ENCODE measurements around the gene C11orf86. TPM values are rescaled to one million over a fixed set of nuclear protein-coding genes. Genes with fewer than 3 reads are reported as not detected.

Gene C11orf86
- total RNA-seq, 1 experiment from 2014 or later, result 0.25 TPM

GRCh38 chr11:66973956-66974580 lies 1.0 kb upstream of the C11orf86 start (continued):
- TF ChIP-seq CTCF (IDR thresholded peaks at IDR 0.05 in 2 of 3, conservative IDR thresholded peaks at IDR 0.05 in 1 of 3; ENCODE audit: borderline replicate concordance in 1 of 3, insufficient read depth in 1 of 3, low read depth in 2 of 3, low read length in 2 of 3), result no peak
- TF ChIP-seq SP1 (IDR thresholded peaks at IDR 0.05; ENCODE audit: low read depth), result no peak
- no peak for TF ChIP-seq EZH2 (IDR thresholded peaks at IDR 0.05)
- TF ChIP-seq SRF (IDR thresholded peaks at IDR 0.05; ENCODE audit: low read depth), result no peak
- TF ChIP-seq ZFX (IDR thresholded peaks at IDR 0.05), result no peak
- no peak for TF ChIP-seq POLR2A (IDR thresholded peaks at IDR 0.05; ENCODE audit: borderline replicate concordance, extremely low read depth, insufficient read depth, insufficient read length)
- TF ChIP-seq CEBPB (IDR thresholded peaks at IDR 0.05; ENCODE audit: low read depth), result no peak
- no peak for TF ChIP-seq YY1 (IDR thresholded peaks at IDR 0.05; ENCODE audit: extremely low read depth, insufficient replicate concordance, low read depth, low read length)
- no peak for TF ChIP-seq JUND (IDR thresholded peaks at IDR 0.05)

- H3K4me3 ChIP-seq (replicated peaks in 1 of 2; ENCODE audit: low read depth in 1 of 2, low read length in 2 of 2), result no peak overlapping the region
- TF ChIP-seq ZFX (IDR thresholded peaks at IDR 0.05) (no peak), POLR2AphosphoS5 (IDR thresholded peaks at IDR 0.05; ENCODE audit: low read depth, low read length) (no peak), POLR2A (IDR thresholded peaks at IDR 0.05; ENCODE audit: borderline replicate concordance, extremely low read depth, insufficient read depth, insufficient read length) (no peak), CBX3 (IDR thresholded peaks at IDR 0.05; ENCODE audit: low read depth) (no peak), ATF3 (IDR thresholded peaks at IDR 0.05) (no peak), CEBPB (IDR thresholded peaks at IDR 0.05; ENCODE audit: low read depth) (no peak), FOSL1 (IDR thresholded peaks at IDR 0.05; ENCODE audit: low read depth) (no peak), MAX (IDR thresholded peaks at IDR 0.05) (no peak), SP1 (IDR thresholded peaks at IDR 0.05; ENCODE audit: low read depth) (no peak), SRF (IDR thresholded peaks at IDR 0.05; ENCODE audit: low read depth) (no peak), ZBTB33 (IDR thresholded peaks at IDR 0.05; ENCODE audit: extremely low read depth, insufficient replicate concordance, low read length) (no peak), JUND (IDR thresholded peaks at IDR 0.05) (no peak), SIN3A (IDR thresholded peaks at IDR 0.05; ENCODE audit: low read depth) (no peak)
- H3K4me1 ChIP-seq (ENCODE audit: control insufficient read depth in 1 of 2, insufficient read depth in 2 of 2, low read length in 2 of 2), result peaks cover 8 to 43% of the 10 kb centered on the region in 2 experiments
- POLR2A ChIA-PET, result no interaction called here
- no peaks in the 10 kb centered on the region for H4K20me1 ChIP-seq (ENCODE audit: insufficient read depth)
- CTCF ChIA-PET, result interaction anchor here (0.9 to 2.3 kb wide), 9 partner anchors 12 to 284 kb away, joined by 3 to 9 read pairs (median 5); partner anchors contain the start of gene RCE1
- no peak overlapping the region; the same call in 1 of the 2 replicates for H3K27ac ChIP-seq (ENCODE audit: low read depth, low read length)
- no peaks in the 10 kb centered on the region for H3K36me3 ChIP-seq (ENCODE audit: control insufficient read depth in 1 of 2, insufficient read depth in 2 of 2, low read length in 2 of 2)
- no peaks in the 10 kb centered on the region for H3K27me3 ChIP-seq (ENCODE audit: insufficient read depth, low read length)
- H3K9ac ChIP-seq (ENCODE audit: low read length), result no peak overlapping the region
- RAD21 ChIA-PET (ENCODE audit: low non-redundant PET in 1 of 2, low total read pairs in 2 of 2, uncharacterized antibody in 2 of 2, unreplicated experiment in 2 of 2), result interaction anchor here (0.7 to 1.6 kb wide), 5 partner anchors 12 to 95 kb away, joined by 3 to 6 read pairs (median 4); no protein-coding TSS in a partner anchor
- intact Hi-C loops (cut with micrococcal nuclease), result loop anchor here (5.0 kb wide), 1 partner anchor 133 kb away; the partner anchor contains the start of gene RCE1
- H3K4me2 ChIP-seq (ENCODE audit: low read length), result peak overlapping the region; percentile 37; the same call in 1 of the 2 replicates
- H3K9me2 ChIP-seq (ENCODE audit: insufficient read depth), result no peaks in the 10 kb centered on the region
- DNase-seq (ENCODE audit: low read depth, low spot score) (no peak), ATAC-seq (peak; percentile 10)
- BruUV-seq (replicated peaks), result no TSS peak
- no peaks in the 10 kb centered on the region for H3K9me3 ChIP-seq (ENCODE audit: control insufficient read depth in 1 of 2, insufficient read depth in 1 of 2, low read depth in 1 of 2, low read length in 2 of 2)
- no peaks in the 10 kb centered on the region for H3K79me2 ChIP-seq (ENCODE audit: insufficient read depth, low read length)
- no peak overlapping the region for H2AFZ ChIP-seq (ENCODE audit: low read depth, low read length, poor library complexity, severe bottlenecking)
These were observed 412 bp downstream of the C11orf86 start for GRCh38 chr11:66975405-66976027.
